ENCODE results near the gene PM20D1. TPM values are rescaled to one million over a fixed set of nuclear protein-coding genes. Genes with fewer than 3 reads are reported as not detected.
"Not testable (repeated sequence)": the region's sequence is repeated elsewhere in the genome, so short reads cannot be mapped to it uniquely, and the experiment has no call there.

PM20D1 gene
- polyA plus RNA-seq, result under 1 TPM in 2 of 4 donors, not detected in 2; 0.15 to 0.19 TPM
- long read RNA-seq, donor 1, result 0 reads
- long read RNA-seq, donor 2, result 0 reads
- long read RNA-seq, donor 3, result 0 reads
- long read RNA-seq, donor 4, result 0 reads
- long read RNA-seq, donor 5, result 0 reads
- long read RNA-seq, donor 6, result 0 reads
- long read RNA-seq, donor 7, result 0 reads
- long read RNA-seq, donor 8, result 0 reads
- long read RNA-seq, donor 9, result 0 reads
- long read RNA-seq, donor 10, result 0 reads

GRCh38 chr1:205849619-205850355 lies at the start of gene PM20D1:
Gene PM20D1 (minus strand): TSS chr1:205850132. CDS start chr1:205850072, 60 bp downstream.
- peaks cover 0 to 17% (median 2%) of the 10 kb centered on the region in 3 donors for H3K27me3 ChIP-seq (ENCODE audit: control insufficient read depth in 3 of 3, insufficient read depth in 3 of 3, low read length in 3 of 3)
- H3K4me1 ChIP-seq (ENCODE audit: control insufficient read depth in 3 of 3, insufficient read depth in 2 of 3, low read depth in 1 of 3, low read length in 2 of 3), result peaks cover 0 to 7% (median 0%) of the 10 kb centered on the region in 3 donors
- H3K9me3 ChIP-seq (ENCODE audit: control insufficient read depth in 2 of 2, insufficient read depth in 1 of 2, low read depth in 1 of 2, low read length in 1 of 2), result no peaks in the 10 kb centered on the region
- FAIRE-seq, result no peak
- H3K36me3 ChIP-seq (ENCODE audit: control insufficient read depth in 3 of 3, insufficient read depth in 2 of 3, low read depth in 1 of 3, low read length in 3 of 3), result no peaks in the 10 kb centered on the region
- H3K27ac ChIP-seq (ENCODE audit: low read depth in 1 of 3, low read length in 2 of 3), result peak within 1 kb of the TSS in 1 of 3 donors; percentile 56
- 48 to 82% (median 61%) methylated on average over 37 to 39 of the region's 39 CpGs for WGBS, 3 donors
- DNase-seq, result peak; percentile 79 to 80
- H3K4me3 ChIP-seq (ENCODE audit: low read depth in 1 of 3, low read length in 3 of 3), result peak within 1 kb of the TSS in 1 of 3 donors; percentile 21

- no peak for FAIRE-seq
Observed at GRCh38 chr1:205896351-205896750, 46.4 kb upstream of the PM20D1 start.

GRCh38 chr1:205894119-205894518 lies 44.2 kb upstream of the PM20D1 start:
- DNase-seq; H3K4me1 ChIP-seq (ENCODE audit: control insufficient read depth in 3 of 3, insufficient read depth in 2 of 3, low read depth in 1 of 3, low read length in 2 of 3); H3K27me3 ChIP-seq (ENCODE audit: control insufficient read depth in 3 of 3, insufficient read depth in 3 of 3, low read length in 3 of 3); FAIRE-seq; H3K27ac ChIP-seq (ENCODE audit: low read depth in 1 of 3, low read length in 2 of 3); H3K36me3 ChIP-seq (ENCODE audit: control insufficient read depth in 3 of 3, insufficient read depth in 2 of 3, low read depth in 1 of 3, low read length in 3 of 3); H3K4me3 ChIP-seq (ENCODE audit: low read depth in 1 of 3, low read length in 3 of 3): not testable (repeated sequence)
- peaks cover 0 to 10% of the 10 kb centered on the region in 2 donors for H3K9me3 ChIP-seq (ENCODE audit: control insufficient read depth in 2 of 2, insufficient read depth in 1 of 2, low read depth in 1 of 2, low read length in 1 of 2)
- 76 to 93% (median 80%) methylated on average over 3 of the region's 3 CpGs for WGBS, 3 donors

More at GRCh38 chr1:205896351-205896750, 46.4 kb upstream of the PM20D1 start:
- no peak for DNase-seq
- Histone ChIP-seq H3K27ac (ENCODE audit: low read depth in 1 of 3, low read length in 2 of 3) (no peak overlapping the region), H3K36me3 (ENCODE audit: control insufficient read depth in 3 of 3, insufficient read depth in 2 of 3, low read depth in 1 of 3, low read length in 3 of 3) (no peaks in the 10 kb centered on the region), H3K9me3 (ENCODE audit: control insufficient read depth in 2 of 2, insufficient read depth in 1 of 2, low read depth in 1 of 2, low read length in 1 of 2) (peaks cover 0 to 8% of the 10 kb centered on the region in 2 donors), H3K27me3 (ENCODE audit: control insufficient read depth in 3 of 3, insufficient read depth in 3 of 3, low read length in 3 of 3) (no peaks in the 10 kb centered on the region), H3K4me1 (ENCODE audit: control insufficient read depth in 3 of 3, insufficient read depth in 2 of 3, low read depth in 1 of 3, low read length in 2 of 3) (no peaks in the 10 kb centered on the region), H3K4me3 (ENCODE audit: low read depth in 1 of 3, low read length in 3 of 3) (no peak overlapping the region)
- 84 to 93% (median 85%) methylated on average over 1 of the region's 1 CpG for WGBS, 3 donors

GRCh38 chr1:205892175-205892574 lies 42.2 kb upstream of the PM20D1 start:
- not testable (repeated sequence) for FAIRE-seq; H3K4me3 ChIP-seq (ENCODE audit: low read depth in 1 of 3, low read length in 3 of 3); H3K27me3 ChIP-seq (ENCODE audit: control insufficient read depth in 3 of 3, insufficient read depth in 3 of 3, low read length in 3 of 3); H3K36me3 ChIP-seq (ENCODE audit: control insufficient read depth in 3 of 3, insufficient read depth in 2 of 3, low read depth in 1 of 3, low read length in 3 of 3); H3K4me1 ChIP-seq (ENCODE audit: control insufficient read depth in 3 of 3, insufficient read depth in 2 of 3, low read depth in 1 of 3, low read length in 2 of 3); H3K27ac ChIP-seq (ENCODE audit: low read depth in 1 of 3, low read length in 2 of 3); DNase-seq
- WGBS, 3 donors, result 20 to 32% (median 28%) methylated on average over 2 of the region's 2 CpGs
- peaks cover 0 to 13% of the 10 kb centered on the region in 2 donors for H3K9me3 ChIP-seq (ENCODE audit: control insufficient read depth in 2 of 2, insufficient read depth in 1 of 2, low read depth in 1 of 2, low read length in 1 of 2)

GRCh38 chr1:205891481-205891880 lies 41.5 kb upstream of the PM20D1 start:
- WGBS, 3 donors, result 81 to 89% (median 85%) methylated on average over 2 of the region's 2 CpGs
- H3K4me3 ChIP-seq (ENCODE audit: low read depth in 1 of 3, low read length in 3 of 3); FAIRE-seq; H3K4me1 ChIP-seq (ENCODE audit: control insufficient read depth in 3 of 3, insufficient read depth in 2 of 3, low read depth in 1 of 3, low read length in 2 of 3); H3K36me3 ChIP-seq (ENCODE audit: control insufficient read depth in 3 of 3, insufficient read depth in 2 of 3, low read depth in 1 of 3, low read length in 3 of 3); DNase-seq; H3K27me3 ChIP-seq (ENCODE audit: control insufficient read depth in 3 of 3, insufficient read depth in 3 of 3, low read length in 3 of 3); H3K27ac ChIP-seq (ENCODE audit: low read depth in 1 of 3, low read length in 2 of 3): not testable (repeated sequence)
- peaks cover 0 to 14% of the 10 kb centered on the region in 2 donors for H3K9me3 ChIP-seq (ENCODE audit: control insufficient read depth in 2 of 2, insufficient read depth in 1 of 2, low read depth in 1 of 2, low read length in 1 of 2)

GRCh38 chr1:205890631-205891030 lies 40.7 kb upstream of the PM20D1 start:
- WGBS, 3 donors, result 76 to 90% (median 81%) methylated on average over 3 of the region's 3 CpGs
- H3K27ac ChIP-seq (ENCODE audit: low read depth in 1 of 3, low read length in 2 of 3); FAIRE-seq; H3K4me3 ChIP-seq (ENCODE audit: low read depth in 1 of 3, low read length in 3 of 3); H3K36me3 ChIP-seq (ENCODE audit: control insufficient read depth in 3 of 3, insufficient read depth in 2 of 3, low read depth in 1 of 3, low read length in 3 of 3); H3K4me1 ChIP-seq (ENCODE audit: control insufficient read depth in 3 of 3, insufficient read depth in 2 of 3, low read depth in 1 of 3, low read length in 2 of 3); DNase-seq; H3K27me3 ChIP-seq (ENCODE audit: control insufficient read depth in 3 of 3, insufficient read depth in 3 of 3, low read length in 3 of 3): not testable (repeated sequence)
- H3K9me3 ChIP-seq (ENCODE audit: control insufficient read depth in 2 of 2, insufficient read depth in 1 of 2, low read depth in 1 of 2, low read length in 1 of 2), result peaks cover 0 to 10% of the 10 kb centered on the region in 2 donors

GRCh38 chr1:205889706-205890105 lies 39.8 kb upstream of the PM20D1 start:
- 80 to 86% (median 82%) methylated on average over 3 of the region's 3 CpGs for WGBS, 3 donors
- not testable (repeated sequence) for H3K36me3 ChIP-seq (ENCODE audit: control insufficient read depth in 3 of 3, insufficient read depth in 2 of 3, low read depth in 1 of 3, low read length in 3 of 3); H3K27me3 ChIP-seq (ENCODE audit: control insufficient read depth in 3 of 3, insufficient read depth in 3 of 3, low read length in 3 of 3); FAIRE-seq; H3K27ac ChIP-seq (ENCODE audit: low read depth in 1 of 3, low read length in 2 of 3); H3K4me3 ChIP-seq (ENCODE audit: low read depth in 1 of 3, low read length in 3 of 3); H3K4me1 ChIP-seq (ENCODE audit: control insufficient read depth in 3 of 3, insufficient read depth in 2 of 3, low read depth in 1 of 3, low read length in 2 of 3); DNase-seq; H3K9me3 ChIP-seq (ENCODE audit: control insufficient read depth in 2 of 2, insufficient read depth in 1 of 2, low read depth in 1 of 2, low read length in 1 of 2)

- not testable (repeated sequence) for DNase-seq; H3K4me3 ChIP-seq (ENCODE audit: low read depth in 1 of 3, low read length in 3 of 3); FAIRE-seq; H3K4me1 ChIP-seq (ENCODE audit: control insufficient read depth in 3 of 3, insufficient read depth in 2 of 3, low read depth in 1 of 3, low read length in 2 of 3); H3K36me3 ChIP-seq (ENCODE audit: control insufficient read depth in 3 of 3, insufficient read depth in 2 of 3, low read depth in 1 of 3, low read length in 3 of 3); H3K9me3 ChIP-seq (ENCODE audit: control insufficient read depth in 2 of 2, insufficient read depth in 1 of 2, low read depth in 1 of 2, low read length in 1 of 2); H3K27ac ChIP-seq (ENCODE audit: low read depth in 1 of 3, low read length in 2 of 3); H3K27me3 ChIP-seq (ENCODE audit: control insufficient read depth in 3 of 3, insufficient read depth in 3 of 3, low read length in 3 of 3)
- 66 to 79% (median 71%) methylated on average over 4 of the region's 4 CpGs for WGBS, 3 donors
Observed at GRCh38 chr1:205889006-205889405, 39.1 kb upstream of the PM20D1 start.

Data from small intestine (tissue), 16 donors.